Right atrium auricular region (tissue), 2 donors: ENCODE measurements around the gene CACNA2D3. TPM values are rescaled to one million over a fixed set of nuclear protein-coding genes. Genes with fewer than 3 reads are reported as not detected.

Experiments used
- DNase-seq: peaks from one replicate; pipeline ENCODE4 v3.0.0-alpha.2; 2019; ENCODE audit warnings: low spot score
- H3K27ac ChIP-seq, 2 donors: fragments of 200-600 bp; sonication (generic); 1 replicate in 1 of 2; 2 replicates in 1 of 2; pipeline ENCODE4 v1.5.1; 2016 to 2019
- H3K27me3 ChIP-seq, 2 donors: fragments of 200-600 bp; sonication (generic); one replicate each; pipeline versions ENCODE4 v1.5.1 to v1.6.0; 2017 to 2019
- H3K36me3 ChIP-seq: fragments of 200-600 bp; sonication (generic); one replicate; pipeline ENCODE4 v1.5.1; 2016
- H3K4me1 ChIP-seq, 2 donors: fragments of 200-600 bp; sonication (generic); one replicate each; pipeline versions ENCODE4 v1.5.1 to v1.6.0; 2017 to 2019
- H3K4me3 ChIP-seq, 2 donors: fragments of 200-600 bp; sonication (generic); 1 replicate in 1 of 2; 2 replicates in 1 of 2; pipeline ENCODE4 v1.5.1; 2017 to 2019; ENCODE audit warnings: mild to moderate bottlenecking in 1 of 2, moderate library complexity in 1 of 2
- H3K9me3 ChIP-seq, 2 donors: fragments of 200-600 bp; sonication (generic); one replicate each; pipeline ENCODE4 v1.5.1; 2019
- CTCF ChIP-seq, 2 donors: fragments of 200-600 bp; sonication (generic); IDR thresholded peaks; one replicate each; pipeline ENCODE4 v1.5.1; 2019; ENCODE audit warnings: antibody characterized with exemption in 2 of 2
- total RNA-seq, 2 donors: library from RNA; depleted of rRNA; stranded (reverse); fragments of >200 nt; gene quantifications; one replicate each; pipeline ENCODE4 v1.1.0, GENCODE V29; 2016

Gene CACNA2D3
- total RNA-seq, 2 donors from 2014 or later, result 10.9 to 17.2 TPM

- TF ChIP-seq CTCF (IDR thresholded peaks at IDR 0.05), result no peak
- no peak overlapping the region for H3K4me3 ChIP-seq
- no peak for DNase-seq
- H3K36me3 ChIP-seq, result no peaks in the 10 kb centered on the region
- no peaks in the 10 kb centered on the region for H3K4me1 ChIP-seq
- no peak overlapping the region for H3K27ac ChIP-seq
- H3K27me3 ChIP-seq, result no peaks in the 10 kb centered on the region
- no peaks in the 10 kb centered on the region for H3K9me3 ChIP-seq
Measured at GRCh38 chr3:54663501-54664011, 541.2 kb downstream of the CACNA2D3 start.

- no peak for DNase-seq
- Histone ChIP-seq H3K27ac (no peak overlapping the region), H3K9me3 (no peaks in the 10 kb centered on the region), H3K27me3 (no peaks in the 10 kb centered on the region), H3K4me3 (no peak overlapping the region), H3K36me3 (no peaks in the 10 kb centered on the region), H3K4me1 (no peaks in the 10 kb centered on the region)
- TF ChIP-seq CTCF (IDR thresholded peaks at IDR 0.05), result no peak
Measured at GRCh38 chr3:54665016-54665600, 542.8 kb downstream of the CACNA2D3 start.

- Histone ChIP-seq H3K27me3 (no peaks in the 10 kb centered on the region), H3K4me1 (no peaks in the 10 kb centered on the region), H3K36me3 (no peaks in the 10 kb centered on the region), H3K27ac (no peak overlapping the region), H3K4me3 (no peak overlapping the region), H3K9me3 (no peaks in the 10 kb centered on the region)
- DNase-seq, result no peak
- no peak for TF ChIP-seq CTCF (IDR thresholded peaks at IDR 0.05)
Measured at GRCh38 chr3:54668236-54668635, 545.9 kb downstream of the CACNA2D3 start.

GRCh38 chr3:54670201-54671000, 548.0 kb downstream of the CACNA2D3 start:
- TF ChIP-seq CTCF (IDR thresholded peaks at IDR 0.05), result no peak
- Histone ChIP-seq H3K4me3 (no peak overlapping the region), H3K4me1 (no peaks in the 10 kb centered on the region), H3K27me3 (no peaks in the 10 kb centered on the region), H3K9me3 (no peaks in the 10 kb centered on the region), H3K36me3 (no peaks in the 10 kb centered on the region), H3K27ac (no peak overlapping the region)
- no peak for DNase-seq

GRCh38 chr3:54671511-54671910, 549.2 kb downstream of the CACNA2D3 start:
- no peaks in the 10 kb centered on the region for H3K36me3 ChIP-seq
- H3K4me3 ChIP-seq, result no peak overlapping the region
- no peak for DNase-seq
- no peaks in the 10 kb centered on the region for H3K4me1 ChIP-seq
- no peaks in the 10 kb centered on the region for H3K27me3 ChIP-seq
- H3K27ac ChIP-seq, result no peak overlapping the region
- no peaks in the 10 kb centered on the region for H3K9me3 ChIP-seq
- no peak for TF ChIP-seq CTCF (IDR thresholded peaks at IDR 0.05)
